Sciatic nerve (tissue), 1 donor: ENCODE measurements around the gene HTATSF1. TPM values are rescaled to one million over a fixed set of nuclear protein-coding genes. Genes with fewer than 3 reads are reported as not detected.

Experiments
- microRNA-seq: library from miRNA; unstranded; fragments of <30 nt; microRNA quantifications from one replicate; pipeline ENCODE4 v1.2.0, GENCODE V29; 2020
- total RNA-seq: library from RNA; stranded (reverse); fragmentation: NEBNext Ultra II Directional; extraction: Animal tissue kit (Norgen Biotek cat#: 25700); gene quantifications from one replicate; pipeline ENCODE4 v1.2.1, GENCODE V29; 2021
- donor health status: DM: no; HTN: no; CAD: no.

HTATSF1 gene
- total RNA-seq, 1 donor from 2014 or later: 35.2 TPM

Small RNAs within 50 kb of the gene (microRNA-seq; reads per million reads assigned to microRNA genes)
- gene MIR934: not detected

Other genes starting within 250 kb of the HTATSF1 start
- 17.2 TPM for gene MAP7D3, start 246.2 kb upstream of the HTATSF1 start, total RNA-seq
- 0.18 TPM for gene ADGRG4, start 196.6 kb upstream of the HTATSF1 start, total RNA-seq
- not detected for gene BRS3, start 9.6 kb upstream of the HTATSF1 start, total RNA-seq
- gene VGLL1, start 34.6 kb downstream of the HTATSF1 start, total RNA-seq: not detected
- gene CD40LG, start 150.6 kb downstream of the HTATSF1 start, total RNA-seq: 0.31 TPM